Right kidney (tissue), 1 donor: ENCODE measurements around the gene FAM131A.
"Not testable (repeated sequence)": the region's sequence is repeated elsewhere in the genome, so short reads cannot be mapped to it uniquely, and the experiment has no call there.

Source experiments
- DNase-seq: peaks from one replicate; pipeline ENCODE4 v3.0.0-alpha.2; 2016

The FAM131A gene

DNA sequence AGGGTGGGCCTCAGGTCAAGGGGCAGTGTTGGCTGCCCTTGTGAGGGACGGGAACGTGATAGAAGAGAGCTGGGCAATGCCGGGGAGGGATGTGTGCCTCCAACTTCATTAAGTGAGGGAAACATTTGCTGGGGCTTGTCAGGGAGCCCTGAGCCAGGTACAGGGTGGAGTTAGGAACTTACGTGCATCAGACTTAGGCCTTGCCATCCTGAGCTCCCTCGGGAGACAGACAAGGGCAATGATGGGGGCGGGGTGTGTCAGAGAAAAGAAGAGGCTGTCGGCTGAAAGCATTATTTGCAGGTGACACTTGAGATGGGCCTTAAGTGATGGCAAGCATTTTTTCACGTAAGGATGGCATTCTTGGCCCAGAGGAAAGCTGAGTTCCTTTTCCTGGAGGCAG is 1.6 kb downstream of the FAM131A start:
- DNase-seq: peak; percentile 21

DNA sequence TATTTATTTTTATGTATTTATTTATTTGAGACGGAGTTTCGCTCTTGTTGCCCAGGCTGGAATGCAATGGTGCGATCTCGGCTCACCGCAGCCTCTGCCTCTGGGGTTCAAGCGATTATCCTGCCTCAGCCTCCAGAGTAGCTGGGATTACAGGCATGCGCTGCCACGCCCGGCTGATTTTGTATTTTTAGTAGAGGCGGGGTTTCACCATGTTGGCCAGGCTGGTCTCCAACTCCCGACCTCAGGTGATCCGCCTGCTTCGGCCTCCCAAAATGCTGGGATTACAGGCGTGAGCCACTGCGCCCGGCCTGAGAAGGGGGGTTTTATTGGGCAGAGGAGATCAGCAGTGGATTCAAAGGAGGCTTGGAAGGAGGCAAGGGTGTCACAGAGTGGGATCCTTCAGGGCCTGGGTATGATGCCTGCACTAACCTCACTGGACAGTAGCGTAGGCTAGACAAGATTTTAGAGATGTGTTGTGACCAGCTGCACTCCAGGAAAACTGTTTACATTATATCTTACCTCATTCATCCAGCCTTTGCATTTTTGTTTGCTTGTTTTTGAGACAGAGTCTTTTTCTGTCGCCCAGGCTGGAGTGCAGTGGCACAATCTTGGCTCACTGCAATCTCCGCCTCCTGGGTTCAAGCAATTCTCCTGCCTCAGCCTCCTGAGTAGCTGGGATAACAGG is 2.2 kb downstream of the FAM131A start:
- DNase-seq: not testable (repeated sequence)

DNA sequence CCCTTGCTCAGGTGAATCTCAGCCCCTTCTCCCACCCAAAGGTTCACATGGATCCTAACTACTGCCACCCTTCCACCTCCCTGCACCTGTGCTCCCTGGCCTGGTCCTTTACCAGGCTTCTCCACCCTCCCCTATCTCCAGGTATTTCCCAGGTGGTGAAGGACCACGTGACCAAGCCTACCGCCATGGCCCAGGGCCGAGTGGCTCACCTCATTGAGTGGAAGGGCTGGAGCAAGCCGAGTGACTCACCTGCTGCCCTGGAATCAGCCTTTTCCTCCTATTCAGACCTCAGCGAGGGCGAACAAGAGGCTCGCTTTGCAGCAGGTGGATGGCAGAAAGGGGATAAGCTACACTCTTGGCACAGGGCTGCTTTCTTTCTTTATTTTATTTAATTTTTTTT is 4.5 kb downstream of the FAM131A start:
- no peak for DNase-seq

DNA sequence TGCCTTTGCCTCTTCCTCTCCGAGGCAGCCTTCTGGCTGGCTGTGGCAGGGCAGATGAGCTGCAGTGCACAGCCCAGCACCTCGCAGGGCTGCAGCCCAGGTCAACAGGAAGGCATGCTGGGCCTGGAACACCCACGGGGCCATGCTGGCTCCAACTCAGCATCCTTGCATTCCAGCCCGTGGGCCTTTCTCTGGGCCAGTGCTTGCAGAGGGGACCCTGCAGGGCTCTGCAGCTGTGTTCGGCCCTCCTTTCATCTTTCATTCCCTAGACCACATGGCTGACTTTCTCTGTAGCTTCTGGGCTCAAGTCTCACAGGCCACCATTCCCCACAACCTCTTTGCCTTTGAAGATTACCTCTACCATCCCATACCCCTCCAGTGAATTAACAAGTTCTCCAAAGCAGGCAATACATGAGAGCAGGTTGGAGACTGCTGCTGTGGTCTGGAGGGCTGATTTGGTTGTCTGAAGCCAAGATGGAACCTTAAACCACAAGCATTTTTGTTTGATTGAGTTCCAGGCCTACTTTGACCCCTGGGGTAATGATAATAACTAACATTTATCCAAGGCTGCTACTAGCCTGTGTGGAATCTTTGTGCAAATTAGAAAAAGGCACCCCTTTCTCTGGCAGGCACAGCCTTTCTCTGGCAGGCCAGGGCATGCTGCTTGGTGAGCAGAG is 5.9 kb downstream of the FAM131A start:
- no peak for DNase-seq

DNA sequence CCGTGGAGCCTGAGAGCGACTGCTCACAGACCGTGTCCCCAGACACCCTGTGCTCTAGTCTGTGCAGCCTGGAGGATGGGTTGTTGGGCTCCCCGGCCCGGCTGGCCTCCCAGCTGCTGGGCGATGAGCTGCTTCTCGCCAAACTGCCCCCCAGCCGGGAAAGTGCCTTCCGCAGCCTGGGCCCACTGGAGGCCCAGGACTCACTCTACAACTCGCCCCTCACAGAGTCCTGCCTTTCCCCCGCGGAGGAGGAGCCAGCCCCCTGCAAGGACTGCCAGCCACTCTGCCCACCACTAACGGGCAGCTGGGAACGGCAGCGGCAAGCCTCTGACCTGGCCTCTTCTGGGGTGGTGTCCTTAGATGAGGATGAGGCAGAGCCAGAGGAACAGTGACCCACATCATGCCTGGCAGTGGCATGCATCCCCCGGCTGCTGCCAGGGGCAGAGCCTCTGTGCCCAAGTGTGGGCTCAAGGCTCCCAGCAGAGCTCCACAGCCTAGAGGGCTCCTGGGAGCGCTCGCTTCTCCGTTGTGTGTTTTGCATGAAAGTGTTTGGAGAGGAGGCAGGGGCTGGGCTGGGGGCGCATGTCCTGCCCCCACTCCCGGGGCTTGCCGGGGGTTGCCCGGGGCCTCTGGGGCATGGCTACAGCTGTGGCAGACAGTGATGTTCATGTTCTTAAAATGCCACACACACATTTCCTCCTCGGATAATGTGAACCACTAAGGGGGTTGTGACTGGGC is 7.3 kb downstream of the FAM131A start:
- peak; percentile 33 for DNase-seq

DNA sequence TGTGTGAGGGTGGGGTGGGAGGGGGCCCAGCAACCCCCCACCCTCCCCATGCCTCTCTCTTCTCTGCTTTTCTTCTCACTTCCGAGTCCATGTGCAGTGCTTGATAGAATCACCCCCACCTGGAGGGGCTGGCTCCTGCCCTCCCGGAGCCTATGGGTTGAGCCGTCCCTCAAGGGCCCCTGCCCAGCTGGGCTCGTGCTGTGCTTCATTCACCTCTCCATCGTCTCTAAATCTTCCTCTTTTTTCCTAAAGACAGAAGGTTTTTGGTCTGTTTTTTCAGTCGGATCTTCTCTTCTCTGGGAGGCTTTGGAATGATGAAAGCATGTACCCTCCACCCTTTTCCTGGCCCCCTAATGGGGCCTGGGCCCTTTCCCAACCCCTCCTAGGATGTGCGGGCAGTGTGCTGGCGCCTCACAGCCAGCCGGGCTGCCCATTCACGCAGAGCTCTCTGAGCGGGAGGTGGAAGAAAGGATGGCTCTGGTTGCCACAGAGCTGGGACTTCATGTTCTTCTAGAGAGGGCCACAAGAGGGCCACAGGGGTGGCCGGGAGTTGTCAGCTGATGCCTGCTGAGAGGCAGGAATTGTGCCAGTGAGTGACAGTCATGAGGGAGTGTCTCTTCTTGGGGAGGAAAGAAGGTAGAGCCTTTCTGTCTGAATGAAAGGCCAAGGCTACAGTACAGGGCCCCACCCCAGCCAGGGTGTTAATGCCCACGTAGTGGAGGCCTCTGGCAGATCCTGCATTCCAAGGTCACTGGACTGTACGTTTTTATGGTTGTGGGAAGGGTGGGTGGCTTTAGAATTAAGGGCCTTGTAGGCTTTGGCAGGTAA is 8.1 kb downstream of the FAM131A start:
- peak; percentile 66 for DNase-seq

DNA sequence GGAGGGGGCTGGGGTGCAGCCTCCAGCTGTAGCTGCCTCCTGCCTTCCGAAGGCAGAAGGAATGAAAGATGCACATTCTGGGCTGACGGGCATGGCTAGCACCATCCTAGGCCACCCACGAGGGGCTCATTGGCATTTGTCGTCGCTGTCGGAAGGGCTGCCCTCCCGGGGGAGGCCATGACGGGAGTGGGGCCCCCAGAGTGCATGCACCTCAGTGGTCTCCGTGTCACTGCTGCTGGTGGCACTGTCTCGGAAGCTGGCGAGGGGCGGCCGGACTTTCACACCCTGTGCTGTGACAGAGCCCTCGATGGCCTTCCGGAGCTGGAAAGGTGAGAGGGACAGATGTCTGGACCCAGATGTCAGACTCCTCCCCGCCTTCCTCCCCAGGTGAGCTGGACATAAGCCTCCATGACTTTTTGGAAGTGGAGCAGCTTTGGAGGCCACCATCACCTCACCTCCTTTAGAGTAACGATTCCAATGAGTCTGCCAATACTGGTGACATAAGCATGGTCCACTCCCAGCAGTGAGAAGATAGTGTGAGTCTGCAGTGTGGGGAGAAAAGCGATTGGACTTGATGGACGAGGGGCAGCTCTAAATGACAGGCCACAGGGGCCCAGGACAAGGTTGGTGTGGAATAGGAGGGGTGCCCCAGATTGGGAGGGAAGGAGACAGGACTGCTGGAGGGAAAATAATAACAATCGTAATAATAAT is 9.2 kb downstream of the FAM131A start:
- DNase-seq: no peak

DNA sequence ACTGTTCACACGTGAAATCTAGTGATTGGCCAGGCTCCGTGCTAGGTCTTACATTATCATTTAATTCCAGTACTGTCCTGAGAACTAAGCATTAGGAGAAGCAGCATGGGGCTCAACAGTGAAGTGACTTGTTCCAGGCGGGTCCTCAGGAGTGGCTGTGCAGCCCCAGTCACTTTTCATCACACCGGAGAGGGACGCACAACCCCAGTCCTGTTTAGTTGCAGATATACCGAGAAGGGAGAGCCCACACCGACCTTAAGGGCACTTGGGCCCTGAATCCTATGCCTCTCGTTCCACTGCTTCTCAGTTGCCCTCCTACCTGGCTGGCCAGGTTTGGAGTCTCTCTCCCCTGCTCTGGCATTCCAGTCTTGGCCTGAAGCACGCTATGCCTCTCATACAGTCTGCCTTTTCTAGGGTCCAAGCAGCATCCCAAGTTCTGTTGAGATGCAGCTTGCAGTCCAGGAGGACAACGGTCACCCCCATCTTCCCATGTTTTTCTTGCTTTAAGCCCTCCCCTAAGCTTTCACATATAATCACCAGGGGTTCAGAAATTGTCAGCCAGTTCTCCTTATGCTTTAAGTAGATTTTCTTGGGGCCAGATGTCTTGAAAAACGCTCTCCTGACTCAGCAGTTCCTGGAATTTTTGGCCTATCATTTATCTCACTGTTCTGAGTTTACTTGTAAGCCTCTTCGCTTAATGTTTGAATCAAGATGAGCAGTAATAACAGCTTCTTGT is 10.1 kb downstream of the FAM131A start:
- no peak for DNase-seq

DNA sequence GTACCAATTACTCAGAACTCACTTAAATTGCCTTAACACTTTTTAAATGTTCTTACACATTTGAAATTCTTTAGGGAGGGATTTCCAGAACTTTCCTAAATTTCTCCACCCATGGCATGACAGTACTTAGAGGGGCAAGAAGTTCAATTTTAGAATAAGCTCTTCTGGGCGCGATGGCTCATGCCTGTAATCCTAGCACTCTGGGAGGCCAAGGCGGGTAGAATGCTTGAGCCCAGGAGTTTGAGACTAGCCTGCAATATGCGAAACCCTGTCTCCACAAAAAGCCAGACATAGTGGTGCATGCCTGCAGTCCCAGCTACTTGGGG is 10.6 kb downstream of the FAM131A start:
- DNase-seq: no peak

DNA sequence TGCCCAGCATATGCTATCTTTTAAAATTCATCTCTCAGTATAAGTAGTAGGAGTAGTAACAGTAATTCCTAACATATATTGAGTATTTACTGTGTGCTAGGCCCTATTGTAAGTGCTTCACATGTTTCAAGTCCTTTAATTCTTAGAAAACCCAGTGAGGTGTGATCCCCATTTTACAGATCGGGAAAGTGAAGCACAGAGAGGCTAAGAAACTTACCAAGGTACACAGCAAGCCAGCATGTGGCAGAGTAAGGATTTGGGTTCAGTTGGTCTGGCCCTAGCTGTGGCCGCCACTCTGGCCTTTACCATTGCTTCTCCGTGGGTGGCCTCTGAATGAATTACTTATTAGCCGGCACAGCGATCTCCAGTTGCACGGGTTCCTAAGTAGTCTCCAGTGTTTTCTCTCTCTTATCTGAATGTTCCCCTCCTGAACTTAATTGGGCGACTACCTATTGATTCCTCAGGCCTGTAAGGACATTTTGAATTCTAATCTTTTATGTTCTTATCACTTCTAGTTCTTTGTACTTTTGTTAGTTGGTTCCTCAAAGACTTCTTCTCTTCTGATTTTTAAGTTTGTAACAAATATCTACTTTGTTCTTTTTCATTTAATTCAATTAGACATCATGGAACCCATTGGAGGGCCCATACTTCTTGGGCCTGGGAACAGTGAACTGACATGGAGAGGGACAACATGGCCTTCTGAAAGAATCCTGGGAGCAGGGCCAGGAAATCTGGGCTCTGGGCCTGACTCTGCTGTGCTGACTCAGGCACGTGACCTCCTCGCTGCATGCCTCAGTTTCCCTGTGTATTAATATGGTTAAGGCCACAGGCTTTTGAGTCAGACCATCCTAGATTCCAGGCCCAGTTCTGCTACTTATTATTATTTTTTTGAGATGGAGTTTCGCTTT is 12.4 kb downstream of the FAM131A start:
- no peak for DNase-seq

DNA sequence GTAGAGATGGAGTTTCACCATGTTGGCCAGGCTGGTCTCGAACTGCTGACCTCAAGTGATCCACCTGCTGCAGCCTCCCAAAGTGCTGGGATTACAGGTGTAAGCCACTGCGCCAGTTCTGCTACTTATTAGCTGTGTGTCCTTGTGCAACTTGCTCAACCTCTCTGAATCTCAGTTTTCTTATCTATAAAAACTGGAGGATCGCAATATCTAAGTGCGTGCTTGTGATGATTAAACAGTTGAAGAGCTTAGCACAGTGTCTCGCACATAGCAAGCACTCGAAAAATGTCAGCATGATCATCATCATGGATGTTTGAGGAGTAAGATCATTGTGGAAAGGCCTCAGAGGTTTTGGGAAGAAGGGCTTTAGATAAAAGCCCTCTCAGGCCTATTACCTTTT is 13.2 kb downstream of the FAM131A start:
- DNase-seq: no peak

DNA sequence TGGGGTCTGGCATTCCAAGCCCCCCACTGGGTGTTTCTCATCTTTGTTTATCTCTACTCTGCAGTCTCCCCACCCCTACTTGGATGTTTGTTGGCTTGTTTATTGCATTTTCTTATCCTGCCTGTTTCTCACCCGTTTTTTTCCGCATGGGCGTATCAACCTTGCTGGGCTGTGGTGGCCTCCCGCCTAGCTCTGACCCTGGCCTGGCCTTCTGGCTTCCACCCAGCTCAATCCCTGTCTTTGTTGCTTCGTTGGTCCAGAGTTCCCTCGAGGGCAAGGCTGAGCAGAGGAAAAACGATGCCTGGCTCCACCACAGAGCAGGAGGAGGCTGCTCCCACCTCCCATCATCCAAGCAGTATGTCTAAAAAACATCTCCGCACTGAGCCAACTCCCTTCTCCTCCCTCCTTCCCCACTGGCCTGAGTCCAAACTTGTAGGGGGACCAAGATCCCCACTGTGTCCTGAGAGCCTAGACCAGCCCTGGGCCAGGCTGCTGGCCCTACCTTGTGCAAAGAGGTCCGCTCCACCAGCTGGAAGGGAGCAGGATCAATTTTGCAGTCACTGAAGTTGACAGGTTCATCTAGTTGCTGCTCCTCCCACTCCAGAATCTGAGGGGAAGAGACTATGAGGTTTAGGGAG is 14.2 kb downstream of the FAM131A start:
- DNase-seq: no peak

DNA sequence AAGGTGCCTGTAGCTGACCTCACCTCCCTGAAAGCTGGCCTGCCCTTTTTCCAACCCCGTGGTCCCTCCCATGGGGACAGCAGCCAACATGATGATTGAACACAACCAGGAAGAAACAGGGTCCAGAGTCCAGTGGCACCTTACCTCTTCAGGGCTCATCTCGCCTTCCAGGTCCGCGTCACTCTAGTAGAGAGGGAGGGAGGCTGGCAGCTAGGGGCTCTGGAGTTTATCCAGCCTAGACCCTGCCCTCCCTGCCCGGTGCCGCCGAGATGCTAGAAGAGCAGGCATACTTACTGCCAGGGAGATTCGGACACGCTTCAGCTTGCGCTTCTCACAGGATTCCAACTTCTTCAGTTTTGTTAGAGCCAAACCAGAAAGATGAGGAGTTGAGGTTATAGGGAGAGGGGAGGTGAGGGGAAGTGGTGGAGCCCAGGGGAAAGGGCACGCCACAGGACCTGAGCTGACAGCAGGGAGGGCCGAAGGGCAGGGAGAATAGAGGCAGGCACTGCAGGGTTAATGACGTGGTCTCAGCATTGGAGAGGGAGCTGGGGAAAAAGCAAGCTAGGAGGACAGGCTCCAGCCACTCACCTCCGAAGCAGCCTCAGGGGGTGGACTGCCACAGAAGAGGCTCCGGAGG is 14.9 kb downstream of the FAM131A start:
- DNase-seq: no peak

DNA sequence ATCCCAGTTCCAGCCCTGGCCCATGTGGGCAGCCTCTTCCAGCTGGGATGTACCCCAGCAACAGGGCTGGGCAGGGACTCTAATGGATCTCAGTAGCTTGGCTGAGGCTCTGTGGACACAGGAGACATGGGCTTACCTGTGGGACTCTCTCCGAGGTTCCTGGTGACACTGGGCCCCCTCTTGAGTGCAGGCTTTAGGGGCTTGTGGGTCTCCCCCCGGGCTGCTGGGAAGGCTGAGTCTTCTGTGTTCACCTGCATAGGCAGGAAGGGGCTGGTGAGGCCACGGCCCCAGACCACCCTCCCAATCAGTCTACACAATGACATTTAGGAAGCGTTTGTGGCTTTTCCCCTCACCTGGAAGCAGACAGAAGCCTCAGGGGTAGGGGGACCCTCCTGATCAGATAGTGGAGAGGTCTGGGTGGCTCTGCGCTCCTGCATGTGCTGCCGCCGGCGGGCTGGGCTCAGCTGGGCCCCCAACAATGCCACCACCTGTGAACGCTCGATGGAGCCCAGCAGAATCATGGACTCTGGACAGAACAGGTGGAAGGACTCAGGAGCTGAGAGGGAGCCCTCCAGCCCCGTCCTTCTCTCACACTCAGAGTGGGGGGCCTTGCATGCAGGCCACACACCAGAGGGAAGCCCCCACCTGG is 15.6 kb downstream of the FAM131A start:
- DNase-seq: no peak

DNA sequence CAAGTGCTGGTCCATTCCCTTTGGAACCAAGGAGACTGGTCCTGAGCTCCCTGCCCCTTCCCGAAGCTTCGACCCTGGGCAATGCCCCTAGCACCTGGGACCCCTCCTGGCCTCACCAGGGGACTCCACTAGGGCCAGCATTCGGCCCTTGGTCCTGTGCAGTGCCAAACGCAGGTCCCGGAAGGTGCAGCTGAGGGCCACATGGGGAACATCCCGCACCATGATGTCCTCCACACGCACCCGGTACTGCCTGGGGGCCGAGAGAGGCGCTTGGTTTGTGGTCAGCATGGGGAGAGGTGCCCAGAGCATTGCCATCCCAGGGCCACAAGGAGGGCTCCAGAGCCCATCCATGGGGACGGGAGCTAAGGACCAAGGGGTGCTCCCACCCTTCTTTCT is 16.1 kb downstream of the FAM131A start:
- DNase-seq: no peak

DNA sequence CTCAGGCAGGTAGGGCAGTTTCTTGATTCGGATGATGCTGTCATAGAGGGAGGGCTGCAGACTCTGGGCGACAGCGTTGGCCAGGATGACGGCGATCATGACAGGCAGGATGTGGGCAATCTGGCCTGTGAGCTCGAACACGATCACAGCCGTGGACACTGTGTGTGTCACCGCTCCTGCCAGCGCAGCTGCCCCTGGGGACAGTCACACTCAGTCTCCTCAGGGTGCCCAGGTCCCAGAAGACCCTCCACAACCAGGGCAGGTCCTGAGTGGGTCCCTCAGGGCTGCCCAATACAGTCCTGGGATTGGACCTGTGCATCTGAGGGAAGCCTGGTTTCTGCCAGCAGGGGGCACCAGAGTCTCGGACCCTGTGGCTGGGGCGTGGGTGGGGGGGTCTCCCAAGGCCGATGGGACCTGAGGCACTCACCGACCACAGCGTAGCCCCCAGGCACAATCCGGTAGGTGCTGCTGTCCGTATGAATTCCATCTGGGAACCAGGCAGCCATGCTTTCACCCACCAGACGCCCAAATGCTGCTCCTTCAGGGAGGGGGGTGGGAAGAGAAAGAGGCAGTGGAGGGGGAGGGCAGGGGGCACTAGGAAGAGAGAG is 16.8 kb downstream of the FAM131A start:
- DNase-seq: peak; percentile 22

DNA sequence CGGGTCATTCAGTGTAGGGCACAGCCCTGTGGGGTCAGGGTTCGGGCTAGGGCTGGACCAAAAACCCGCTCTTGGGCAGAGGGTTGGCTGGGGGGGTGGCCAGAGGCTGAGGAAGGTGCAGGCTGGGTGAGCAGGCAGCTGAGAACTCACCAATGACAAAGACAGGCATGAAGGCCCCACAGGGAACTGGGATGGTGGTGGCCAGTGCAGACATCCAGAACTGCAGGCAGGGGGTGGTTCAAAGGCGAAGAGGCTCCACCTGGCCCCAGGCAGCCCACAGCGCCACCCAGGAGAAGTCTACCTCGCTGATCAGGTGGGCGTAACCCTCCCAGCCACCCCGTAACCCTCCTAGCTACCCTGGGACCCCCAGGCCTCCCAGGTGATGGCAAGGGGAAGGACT is 17.4 kb downstream of the FAM131A start:
- DNase-seq: no peak
